IMR-90 (cell line): ENCODE data around the gene SPATA32. TPM values are rescaled to one million over a fixed set of nuclear protein-coding genes. Genes with fewer than 3 reads are reported as not detected.

Source experiments
- ATAC-seq: fragments of 200-7000 bp; cut with Tn5 transposase; 2 replicates; pipeline ENCODE4 v1.9.1; 2020; ENCODE audit warnings: low read depth, mild to moderate bottlenecking, moderate library complexity
- BruUV-seq: library from RNA; stranded (reverse); fragments of 400-500 nt; replicated peaks from 2 replicates; lab custom pipeline; 2021; lab: Mats Ljungman, UMichigan
- CTCF ChIA-PET: fragments of 300-600 bp; formaldehyde crosslinking; extraction: SDS; loops from one replicate; lab custom pipeline; 2021; ENCODE audit warnings: antibody characterized with exemption; lab: Yijun Ruan, JAX
- POLR2A ChIA-PET: fragments of 300-600 bp; sonication (Branson Sonifier 250); formaldehyde crosslinking; loops from one replicate; lab custom pipeline; 2022; ENCODE audit warnings: antibody characterized with exemption; ENCODE audit not compliant: unreplicated experiment; lab: Charles Lee
- DNase-seq: peaks from one replicate; pipeline ENCODE4 v3.0.0; 2013
- H2AFZ ChIP-seq: replicated peaks from 2 replicates; pipeline ENCODE3; 2013; ENCODE audit warnings: low read length, mild to moderate bottlenecking; ENCODE audit not compliant: poor library complexity
- H2AK5ac ChIP-seq: 2 replicates; pipeline ENCODE4 v1.6.1; 2013; ENCODE audit warnings: low read depth, low read length, inconsistent platforms
- H2AK9ac ChIP-seq: replicated peaks from 2 replicates; pipeline ENCODE3; 2013; ENCODE audit warnings: mild to moderate bottlenecking, low read depth, low read length, moderate library complexity; ENCODE audit not compliant: poor library complexity
- H2BK120ac ChIP-seq: 2 replicates; pipeline ENCODE4 v1.6.1; 2013; ENCODE audit warnings: low read depth, low read length, inconsistent platforms
- H2BK15ac ChIP-seq: 3 replicates; pipeline ENCODE4 v1.6.1; 2013; ENCODE audit warnings: low read depth, low read length, inconsistent platforms
- H2BK20ac ChIP-seq: 2 replicates; pipeline ENCODE4 v1.6.1; 2013; ENCODE audit warnings: low read depth, mild to moderate bottlenecking, inconsistent platforms, low read length, moderate library complexity
- H2BK5ac ChIP-seq: 2 replicates; pipeline ENCODE4 v1.6.1; 2013; ENCODE audit warnings: mild to moderate bottlenecking, low read depth, low read length, inconsistent platforms; ENCODE audit not compliant: poor library complexity, severe bottlenecking
- H3K14ac ChIP-seq: replicated peaks from 2 replicates; pipeline ENCODE4 v1.6.1; 2013; ENCODE audit warnings: low read depth, low read length, inconsistent platforms
- H3K18ac ChIP-seq: 2 replicates; pipeline ENCODE4 v1.6.1; 2013; ENCODE audit warnings: low read depth, low read length, control low read depth
- H3K23ac ChIP-seq: 2 replicates; pipeline ENCODE4 v1.6.1; 2013; ENCODE audit warnings: low read depth, low read length, inconsistent platforms
- H3K27ac ChIP-seq: 2 replicates; pipeline ENCODE4 v1.5.1; 2013; ENCODE audit warnings: mild to moderate bottlenecking, control low read depth, low read length; ENCODE audit not compliant: insufficient read depth
- H3K27me3 ChIP-seq: 2 replicates; pipeline ENCODE4 v1.6.1; 2013; ENCODE audit warnings: low read length; ENCODE audit not compliant: control insufficient read depth, insufficient read depth
- H3K36me3 ChIP-seq: 2 replicates; pipeline ENCODE4 v1.6.1; 2013; ENCODE audit warnings: low read length, mixed read lengths; ENCODE audit not compliant: control insufficient read depth, insufficient read depth
- H3K4ac ChIP-seq: 2 replicates; pipeline ENCODE4 v1.6.1; 2013; ENCODE audit warnings: low read depth, low read length, inconsistent platforms
- H3K4me1 ChIP-seq: 2 replicates; pipeline ENCODE4 v1.6.1; 2013; ENCODE audit warnings: low read length, mixed read lengths; ENCODE audit not compliant: control insufficient read depth, insufficient read depth
- H3K4me2 ChIP-seq: 2 replicates; pipeline ENCODE4 v1.6.1; 2013; ENCODE audit warnings: low read depth, mild to moderate bottlenecking, control low read depth, low read length, moderate library complexity
- H3K4me3 ChIP-seq: 2 replicates; pipeline ENCODE4 v1.5.1; 2013; ENCODE audit warnings: low read depth, mild to moderate bottlenecking, control low read depth, low read length, moderate library complexity; ENCODE audit not compliant: insufficient read depth
- H3K56ac ChIP-seq: 2 replicates; pipeline ENCODE4 v1.6.1; 2013; ENCODE audit warnings: low read length, inconsistent platforms; ENCODE audit not compliant: insufficient read depth; ENCODE audit errors: extremely low read depth
- H3K79me1 ChIP-seq, 2 experiments: 2 replicates each; pipeline ENCODE4 v1.6.1; 2013; ENCODE audit warnings: low read length in 2 of 2, inconsistent platforms in 1 of 2, low read depth in 1 of 2
- H3K9ac ChIP-seq: 2 replicates; pipeline ENCODE4 v1.6.1; 2013; ENCODE audit warnings: low read depth, low read length, control low read depth
- H3K9me1 ChIP-seq: 2 replicates; pipeline ENCODE4 v1.6.1; 2013; ENCODE audit warnings: low read length, inconsistent platforms; ENCODE audit not compliant: insufficient read depth
- H3K9me3 ChIP-seq: 2 replicates; pipeline ENCODE4 v1.6.1; 2013; ENCODE audit warnings: low read length; ENCODE audit not compliant: control insufficient read depth, insufficient read depth
- H4K20me1 ChIP-seq: 2 replicates; pipeline ENCODE4 v1.6.1; 2013; ENCODE audit warnings: low read length, inconsistent platforms; ENCODE audit not compliant: insufficient read depth
- H4K5ac ChIP-seq: 2 replicates; pipeline ENCODE4 v1.6.1; 2013; ENCODE audit warnings: mild to moderate bottlenecking, low read depth, low read length, control low read depth
- H4K8ac ChIP-seq, 2 experiments: 2 replicates each; pipeline ENCODE4 v1.6.1; 2013; ENCODE audit warnings: low read depth in 2 of 2, low read length in 2 of 2, control low read depth in 1 of 2, inconsistent platforms in 1 of 2
- H4K91ac ChIP-seq: 2 replicates; pipeline ENCODE4 v1.6.1; 2013; ENCODE audit warnings: low read depth, low read length, inconsistent platforms; ENCODE audit not compliant: insufficient read depth
- BHLHE40 ChIP-seq: fragments of 150-350 bp; IDR thresholded peaks from 2 replicates; pipeline ENCODE4 v1.6.1; 2016; ENCODE audit warnings: mild to moderate bottlenecking, low read depth, low read length
- CEBPB ChIP-seq: IDR thresholded peaks from 2 replicates; pipeline ENCODE4 v1.6.1; 2012; ENCODE audit warnings: low read depth, low read length, improper control_type of control experiment
- CHD1 ChIP-seq: IDR thresholded peaks from 2 replicates; pipeline ENCODE4 v1.6.1; 2012; ENCODE audit warnings: low read depth, low read length, improper control_type of control experiment
- CTCF ChIP-seq: conservative IDR thresholded peaks from 2 replicates; pipeline ENCODE4 v1.5.1; 2012; ENCODE audit warnings: mild to moderate bottlenecking, low read depth, low read length, improper control_type of control experiment
- FOS ChIP-seq: fragments of 150-350 bp; IDR thresholded peaks from 2 replicates; pipeline ENCODE4 v1.6.1; 2016; ENCODE audit warnings: low read depth, low read length
- MAFK ChIP-seq: IDR thresholded peaks from 2 replicates; pipeline ENCODE4 v1.6.1; 2012; ENCODE audit warnings: low read depth, low read length, improper control_type of control experiment
- MAZ ChIP-seq: IDR thresholded peaks from 2 replicates; pipeline ENCODE4 v1.6.1; 2012; ENCODE audit warnings: low read depth, mild to moderate bottlenecking, low read length, improper control_type of control experiment, moderate library complexity, borderline replicate concordance
- MXI1 ChIP-seq: IDR thresholded peaks from 2 replicates; pipeline ENCODE4 v1.6.1; 2012; ENCODE audit warnings: low read depth, mild to moderate bottlenecking, low read length, moderate library complexity, borderline replicate concordance
- NFE2L2 ChIP-seq: fragments of 150-350 bp; IDR thresholded peaks from 2 replicates; pipeline ENCODE4 v1.6.1; 2016; ENCODE audit warnings: low read depth, mild to moderate bottlenecking, low read length
- POLR2A ChIP-seq: IDR thresholded peaks from 2 replicates; pipeline ENCODE4 v1.6.1; 2012; ENCODE audit warnings: mild to moderate bottlenecking, low read depth, low read length
- RAD21 ChIP-seq: IDR thresholded peaks from 2 replicates; pipeline ENCODE4 v1.6.1; 2012; ENCODE audit warnings: low read length, improper control_type of control experiment
- RCOR1 ChIP-seq: IDR thresholded peaks from 2 replicates; pipeline ENCODE4 v1.6.1; 2012; ENCODE audit warnings: mild to moderate bottlenecking, low read length, improper control_type of control experiment; ENCODE audit not compliant: insufficient replicate concordance
- RFX5 ChIP-seq: IDR thresholded peaks from 2 replicates; pipeline ENCODE4 v1.8.0; 2012; ENCODE audit warnings: low read depth, mild to moderate bottlenecking, low read length, moderate library complexity
- SMC3 ChIP-seq: fragments of 150-350 bp; IDR thresholded peaks from 2 replicates; pipeline ENCODE4 v1.6.1; 2016; ENCODE audit warnings: low read depth, mild to moderate bottlenecking, antibody characterized with exemption, low read length, moderate library complexity
- USF2 ChIP-seq: fragments of 150-350 bp; IDR thresholded peaks from 2 replicates; pipeline ENCODE4 v1.6.1; 2017; ENCODE audit warnings: mild to moderate bottlenecking, antibody characterized with exemption, low read length, low read depth
- WGBS, 2 experiments: methylation state at CpG; one replicate each; pipeline versions ENCODE4 v1.1.5 to v1.1.7; 2013; ENCODE audit warnings: missing lambda C conversion rate in 2 of 2; ENCODE audit not compliant: insufficient read length in 1 of 2; ENCODE audit errors: extremely low coverage in 2 of 2; 5-methylcytosine and 5-hydroxymethylcytosine counted together
- dilution Hi-C: fragments of 300-500 bp; cut with HindIII; formaldehyde crosslinking; loops from one replicate; pipeline ENCODE4 v1.14.3; 2018; ENCODE audit warnings: low sequenced_read_pairs; ENCODE audit not compliant: unreplicated experiment
- in situ Hi-C: fragments of 300-500 bp; cut with MboI; formaldehyde crosslinking; loops from 3 replicates; pipeline ENCODE4 v1.14.3; 2019; ENCODE audit warnings: low sequenced_read_pairs, inconsistent platforms, mixed read lengths
- intact Hi-C: fragments of 100-400 bp; cut with micrococcal nuclease; formaldehyde crosslinking; loops from 2 replicates; pipeline ENCODE4 v1.10.0; 2022
- polyA plus RNA-seq, 3 experiments: library from polyadenylated mRNA; depleted of rRNA; stranded (reverse); fragments of >200 nt; gene quantifications; 2 replicates each; pipeline ENCODE4 v1.2.3, GENCODE V29; 2012; ENCODE audit warnings: low replicate concordance in 1 of 3
- total RNA-seq: library from RNA; depleted of rRNA; stranded (reverse); fragments of >200 nt; gene quantifications from 2 replicates; pipeline ENCODE4 v1.2.3, GENCODE V29; 2012
- TF ChIP-seq, protein P1 (sequence below): fragments of 150-350 bp; IDR thresholded peaks from 2 replicates; pipeline ENCODE4 v1.6.1; 2016; ENCODE audit warnings: low read depth, mild to moderate bottlenecking, low read length, moderate library complexity, borderline replicate concordance

SPATA32 gene
- total and polyA plus RNA-seq, 2 of the 4 experiments (the other 2 are of a cell fraction), result 0.18 TPM; not detected in 1

- 82% methylated on average over 6 of the region's 14 CpGs; no CpG with 5 or more reads in 1 of the 2 experiments for WGBS, 2 experiments
- no peak overlapping the region for H2AK9ac ChIP-seq
- ATAC-seq, result no peak
- no peaks in the 10 kb centered on the region for H3K27me3 ChIP-seq
- H3K36me3 ChIP-seq, result peaks cover 49% of the 10 kb centered on the region
- no peak overlapping the region for H2BK120ac ChIP-seq
- peaks cover 27% of the 10 kb centered on the region for H3K4me1 ChIP-seq
- dilution Hi-C loops, result no loop called here
- no peak overlapping the region for H4K91ac ChIP-seq
- H4K20me1 ChIP-seq, result peaks cover 12% of the 10 kb centered on the region
- no peak overlapping the region for H4K5ac ChIP-seq
- H3K4me2 ChIP-seq, result no peak overlapping the region
- DNase-seq, result no peak
- no peak overlapping the region for H3K9ac ChIP-seq
- H2BK15ac ChIP-seq, result no peak overlapping the region
- H2BK5ac ChIP-seq, result no peak overlapping the region
- no peak overlapping the region for H2AFZ ChIP-seq
- H3K23ac ChIP-seq, result no peak overlapping the region
- H3K9me1 ChIP-seq, result peaks cover 3% of the 10 kb centered on the region; the same call in 1 of the 2 replicates
- H3K14ac ChIP-seq, result no peak overlapping the region
- H3K79me1 ChIP-seq, result no peaks in the 10 kb centered on the region; a peak in 1 of 4 replicates
- H3K9me3 ChIP-seq, result no peaks in the 10 kb centered on the region
- H3K27ac ChIP-seq, result no peak overlapping the region
- H3K4ac ChIP-seq, result no peak overlapping the region
- H3K4me3 ChIP-seq, result no peak overlapping the region
- BruUV-seq, result no TSS peak
- no peak overlapping the region for H2BK20ac ChIP-seq
- POLR2A ChIA-PET, result no interaction called here
- intact Hi-C loops, result no loop called here
- in situ Hi-C loops, result no loop called here
- no peak for TF ChIP-seq FOS
- TF ChIP-seq POLR2A, result no peak
- no peak for TF ChIP-seq BHLHE40
- no peak for TF ChIP-seq CHD1
- no peak for TF ChIP-seq MXI1
- no peak for TF ChIP-seq SMC3
- no peak for TF ChIP-seq USF2
- TF ChIP-seq RAD21, result no peak
- no peak for TF ChIP-seq NFE2L2
- no peak for TF ChIP-seq MAZ
- TF ChIP-seq CTCF, result no peak
- no peak for TF ChIP-seq RCOR1
- TF ChIP-seq RFX5, result no peak
- no peak for TF ChIP-seq CEBPB
- TF ChIP-seq, protein P1, sequence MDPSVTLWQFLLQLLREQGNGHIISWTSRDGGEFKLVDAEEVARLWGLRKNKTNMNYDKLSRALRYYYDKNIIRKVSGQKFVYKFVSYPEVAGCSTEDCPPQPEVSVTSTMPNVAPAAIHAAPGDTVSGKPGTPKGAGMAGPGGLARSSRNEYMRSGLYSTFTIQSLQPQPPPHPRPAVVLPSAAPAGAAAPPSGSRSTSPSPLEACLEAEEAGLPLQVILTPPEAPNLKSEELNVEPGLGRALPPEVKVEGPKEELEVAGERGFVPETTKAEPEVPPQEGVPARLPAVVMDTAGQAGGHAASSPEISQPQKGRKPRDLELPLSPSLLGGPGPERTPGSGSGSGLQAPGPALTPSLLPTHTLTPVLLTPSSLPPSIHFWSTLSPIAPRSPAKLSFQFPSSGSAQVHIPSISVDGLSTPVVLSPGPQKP, result no peak
- no peak for TF ChIP-seq MAFK
- H2AK5ac ChIP-seq, result no peak overlapping the region
- CTCF ChIA-PET, result no interaction called here
- no peak overlapping the region for H3K18ac ChIP-seq
- H4K8ac ChIP-seq, result no peak overlapping the region
- H3K56ac ChIP-seq, result no peak overlapping the region
These were observed 2.5 kb upstream of the SPATA32 start for GRCh38 chr17:45264430-45264829.
